GM12878 (cell line): ENCODE measurements around the gene UGT2A1. TPM values are rescaled to one million over a fixed set of nuclear protein-coding genes. Genes with fewer than 3 reads are reported as not detected.

Experiments used
- ATAC-seq: fragments of 200-7000 bp; cut with Tn5 transposase; 3 replicates; pipeline ENCODE4 v1.9.1; 2020; ENCODE audit warnings: mild to moderate bottlenecking, moderate library complexity
- BruUV-seq: library from RNA; stranded (reverse); fragments of 400-500 nt; replicated peaks from 2 replicates; lab custom pipeline; 2021; lab: Mats Ljungman, UMichigan
- CTCF ChIA-PET: fragments of 300-600 bp; sonication (Branson Sonifier 250); formaldehyde crosslinking; extraction: SDS; loops from one replicate; lab custom pipeline; 2021; ENCODE audit warnings: inconsistent platforms; lab: Yijun Ruan, JAX
- POLR2A ChIA-PET: fragments of 350-600 bp; formaldehyde crosslinking; extraction: SDS; loops from one replicate; lab custom pipeline; 2021; ENCODE audit warnings: inconsistent platforms; lab: Charles Lee
- RAD21 ChIA-PET: fragments of 300-600 bp; sonication (Branson Sonifier 250); formaldehyde crosslinking; loops from one replicate; lab custom pipeline; 2023; ENCODE audit warnings: antibody characterized with exemption; ENCODE audit not compliant: unreplicated experiment; lab: Charles Lee
- SMC1A ChIA-PET: fragments of 300-600 bp; sonication (Branson Sonifier 250); formaldehyde crosslinking; loops from one replicate; lab custom pipeline; 2023; ENCODE audit not compliant: unreplicated experiment, uncharacterized antibody; lab: Charles Lee
- DNase-seq: peaks from one replicate; pipeline ENCODE4 v3.0.0-alpha.2; 2011; ENCODE audit warnings: low read depth, low spot score
- FAIRE-seq: peaks from 3 replicates; lab custom pipeline; 2011; peaks lifted over from hg19 to GRCh38; lab: Jason Lieb, UNC
- H2AFZ ChIP-seq: 2 replicates; pipeline ENCODE4 v1.6.0; 2011; ENCODE audit warnings: low read depth, low read length, control low read depth; ENCODE audit not compliant: control insufficient read depth
- H3K27ac ChIP-seq: 2 replicates; pipeline ENCODE4 v1.5.1; 2011; ENCODE audit warnings: control low read depth; ENCODE audit not compliant: control insufficient read depth, insufficient read depth
- H3K27me3 ChIP-seq, 2 experiments: replicated peaks in 1 of 2; 2 replicates each; pipeline versions ENCODE4 v1.6.0 to v1.6.1; 2011; ENCODE audit warnings: low read length in 1 of 2; ENCODE audit not compliant: control insufficient read depth in 2 of 2, insufficient read depth in 2 of 2
- H3K36me3 ChIP-seq, 2 experiments: 2 replicates each; pipeline ENCODE4 v1.5.1; 2011; ENCODE audit warnings: low read length in 1 of 2; ENCODE audit not compliant: control insufficient read depth in 2 of 2, insufficient read depth in 2 of 2
- H3K4me1 ChIP-seq: 2 replicates; pipeline ENCODE4 v1.6.1; 2011; ENCODE audit warnings: mild to moderate bottlenecking, low read length, moderate library complexity, mixed read lengths; ENCODE audit not compliant: control insufficient read depth, insufficient read depth
- H3K4me2 ChIP-seq: 2 replicates; pipeline ENCODE4 v1.6.0; 2011; ENCODE audit warnings: control low read depth; ENCODE audit not compliant: control insufficient read depth, insufficient read depth
- H3K4me3 ChIP-seq: fragments of 200-600 bp; sonication (generic); 2 replicates; pipeline ENCODE4 v1.5.1; 2016
- H3K79me2 ChIP-seq: 2 replicates; pipeline ENCODE4 v1.6.0; 2011; ENCODE audit warnings: low read length; ENCODE audit not compliant: control insufficient read depth, insufficient read depth
- H3K9ac ChIP-seq: 2 replicates; pipeline ENCODE4 v1.8.0; 2011; ENCODE audit warnings: low read length, control low read depth, mixed read lengths; ENCODE audit not compliant: control insufficient read depth, insufficient read depth
- H3K9me3 ChIP-seq: replicated peaks from 3 replicates; pipeline ENCODE4 v1.5.1; 2011; ENCODE audit warnings: mild to moderate bottlenecking, low read length; ENCODE audit not compliant: control insufficient read depth, insufficient read depth
- H4K20me1 ChIP-seq: 2 replicates; pipeline ENCODE4 v1.6.0; 2011; ENCODE audit not compliant: control insufficient read depth, insufficient read depth
- ETV6 ChIP-seq, 2 experiments: fragments of 450-650 bp in 1 of 2; IDR thresholded peaks in 1 of 2; conservative IDR thresholded peaks in 1 of 2; 2 replicates each; pipeline ENCODE4 v1.6.1; 2014; ENCODE audit warnings: antibody characterized with exemption in 1 of 2, borderline replicate concordance in 1 of 2, low read depth in 1 of 2, mild to moderate bottlenecking in 1 of 2, moderate library complexity in 1 of 2
- IKZF2 ChIP-seq, 2 experiments: fragments of 450-650 bp; IDR thresholded peaks; 2 replicates each; pipeline ENCODE4 v1.6.1; 2017; ENCODE audit warnings: mild to moderate bottlenecking in 2 of 2, moderate library complexity in 2 of 2
- RAD51 ChIP-seq: fragments of 450-650 bp; IDR thresholded peaks from 2 replicates; pipeline ENCODE4 v1.6.1; 2016; ENCODE audit warnings: moderate library complexity, mild to moderate bottlenecking, inconsistent platforms
- WGBS: methylation state at CpG from one replicate; pipeline ENCODE4 v1.1.6; 2016; ENCODE audit warnings: low lambda C conversion rate; ENCODE audit not compliant: insufficient replicate concordance, insufficient coverage; ENCODE audit errors: missing lambda C conversion rate; 5-methylcytosine and 5-hydroxymethylcytosine counted together
- in situ Hi-C: fragments of 300-500 bp; cut with MboI; formaldehyde crosslinking; loops from 9 replicates; pipeline ENCODE4 v1.14.3; 2018; ENCODE audit warnings: mixed read lengths
- intact Hi-C: fragments of 100-400 bp; cut with micrococcal nuclease; formaldehyde crosslinking; loops from one replicate; pipeline ENCODE4 v1.14.2; 2022; ENCODE audit not compliant: unreplicated experiment
- polyA plus RNA-seq, 11 experiments: library from polyadenylated mRNA; depleted of rRNA in 4 of 11; unstranded in 6 of 11; stranded (reverse) in 5 of 11; fragments of >200 nt; fragmentation: Nextera tagmentation in 4 of 11; fragmentation: Illumina TruSeq in 1 of 11; extraction: Ambion mirVana in 4 of 11; extraction: Trizol in 1 of 11; gene quantifications; 1 replicate in 1 of 11; 2 replicates in 10 of 11; pipeline versions ENCODE4 v1.2.1 to v1.2.3, GENCODE V29; 2011 to 2016; ENCODE audit warnings: inconsistent platforms in 2 of 11, missing spikeins in 2 of 11, low read depth in 1 of 11
- total RNA-seq, 4 experiments: library from RNA; depleted of rRNA in 3 of 4; stranded (reverse); fragments of >200 nt in 3 of 4; fragmentation: Illumina TruSeq in 1 of 4; extraction: Trizol in 1 of 4; gene quantifications; 2 replicates each; pipeline versions ENCODE4 v1.2.1 to v1.2.3, GENCODE V29; 2013 to 2021
- TF ChIP-seq, protein P1 (sequence below): fragments of 450-650 bp; IDR thresholded peaks from 2 replicates; pipeline ENCODE4 v1.6.1; 2018; ENCODE audit warnings: borderline replicate concordance, mild to moderate bottlenecking; ENCODE audit not compliant: partially characterized antibody

UGT2A1 gene
- total and polyA plus RNA-seq, 10 of the 15 experiments (the other 5 are each of a cell fraction or from before 2014, with no cell fraction given): 0.04 to 0.50 (median 0.08) TPM; not detected in 5

GRCh38 chr4:69658133-69658532, 5.1 kb upstream of the UGT2A1 start (continued):
- TF ChIP-seq, protein P1, sequence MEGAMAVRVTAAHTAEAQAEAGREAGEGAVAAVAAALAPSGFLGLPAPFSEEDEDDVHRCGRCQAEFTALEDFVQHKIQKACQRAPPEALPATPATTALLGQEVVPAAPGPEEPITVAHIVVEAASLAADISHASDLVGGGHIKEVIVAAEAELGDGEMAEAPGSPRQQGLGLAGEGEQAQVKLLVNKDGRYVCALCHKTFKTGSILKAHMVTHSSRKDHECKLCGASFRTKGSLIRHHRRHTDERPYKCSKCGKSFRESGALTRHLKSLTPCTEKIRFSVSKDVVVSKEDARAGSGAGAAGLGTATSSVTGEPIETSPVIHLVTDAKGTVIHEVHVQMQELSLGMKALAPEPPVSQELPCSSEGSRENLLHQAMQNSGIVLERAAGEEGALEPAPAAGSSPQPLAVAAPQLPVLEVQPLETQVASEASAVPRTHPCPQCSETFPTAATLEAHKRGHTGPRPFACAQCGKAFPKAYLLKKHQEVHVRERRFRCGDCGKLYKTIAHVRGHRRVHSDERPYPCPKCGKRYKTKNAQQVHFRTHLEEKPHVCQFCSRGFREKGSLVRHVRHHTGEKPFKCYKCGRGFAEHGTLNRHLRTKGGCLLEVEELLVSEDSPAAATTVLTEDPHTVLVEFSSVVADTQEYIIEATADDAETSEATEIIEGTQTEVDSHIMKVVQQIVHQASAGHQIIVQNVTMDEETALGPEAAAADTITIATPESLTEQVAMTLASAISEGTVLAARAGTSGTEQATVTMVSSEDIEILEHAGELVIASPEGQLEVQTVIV: no peak
- TF ChIP-seq ETV6 (conservative IDR thresholded peaks at IDR 0.05 in 1 of 2, IDR thresholded peaks at IDR 0.05 in 1 of 2; ENCODE audit: borderline replicate concordance in 1 of 2, low read depth in 1 of 2): no peak

DNA sequence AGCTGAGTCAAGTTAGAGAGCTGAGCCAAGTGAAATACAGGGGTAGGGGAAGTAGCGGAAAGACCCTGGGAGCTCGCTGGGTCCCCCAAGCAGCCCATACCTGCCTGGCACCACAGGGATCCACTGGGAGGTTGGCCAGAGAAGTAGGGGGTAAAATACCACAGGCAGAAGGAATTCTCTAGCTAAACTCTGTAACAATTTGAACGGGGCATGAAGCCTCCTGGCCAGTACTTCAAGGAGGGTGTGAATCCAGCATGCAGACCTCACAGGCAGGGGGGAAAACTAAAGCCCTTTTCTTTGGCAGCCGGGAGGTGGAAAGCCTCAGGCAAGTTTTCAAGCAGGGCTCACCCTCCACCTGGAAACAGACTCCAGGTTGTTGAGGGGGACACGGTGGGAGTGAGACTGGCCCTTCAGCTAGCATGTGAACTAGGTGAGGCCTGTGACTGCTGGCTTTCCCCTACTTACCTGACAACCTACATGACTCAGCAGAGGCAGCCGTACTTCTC, 3.7 kb upstream of the UGT2A1 start:
- in situ Hi-C loops (no loop called here), intact Hi-C loops (no loop called here)
- H3K9ac ChIP-seq: no peak overlapping the region
- H3K4me3 ChIP-seq: no peak overlapping the region
- H3K27ac ChIP-seq: no peak overlapping the region
- H3K79me2 ChIP-seq: no peaks in the 10 kb centered on the region
- H3K27me3 ChIP-seq: no peaks in the 10 kb centered on the region
- BruUV-seq: no TSS peak
- FAIRE-seq (no peak), DNase-seq (no peak), ATAC-seq (no peak)
- no peak overlapping the region for H3K4me2 ChIP-seq
- no peak overlapping the region for H2AFZ ChIP-seq
- TF ChIP-seq RAD51 (no peak), IKZF2 (IDR thresholded peaks at IDR 0.05) (no peak)
- no peaks in the 10 kb centered on the region for H3K36me3 ChIP-seq
- SMC1A ChIA-PET: no interaction called here
- WGBS: 45% methylated on average over 6 of the region's 6 CpGs
- CTCF ChIA-PET: interaction anchor here (1.6 kb wide), 1 partner anchor 8 kb away, joined by 3 read pairs; no protein-coding TSS in a partner anchor
- POLR2A ChIA-PET: no interaction called here
- no peaks in the 10 kb centered on the region for H3K4me1 ChIP-seq
- no peaks in the 10 kb centered on the region for H3K9me3 ChIP-seq
- H4K20me1 ChIP-seq: no peaks in the 10 kb centered on the region
- RAD21 ChIA-PET: no interaction called here
